Measurements from ENCODE around the gene TMEM209.

TMEM209 gene

DNA sequence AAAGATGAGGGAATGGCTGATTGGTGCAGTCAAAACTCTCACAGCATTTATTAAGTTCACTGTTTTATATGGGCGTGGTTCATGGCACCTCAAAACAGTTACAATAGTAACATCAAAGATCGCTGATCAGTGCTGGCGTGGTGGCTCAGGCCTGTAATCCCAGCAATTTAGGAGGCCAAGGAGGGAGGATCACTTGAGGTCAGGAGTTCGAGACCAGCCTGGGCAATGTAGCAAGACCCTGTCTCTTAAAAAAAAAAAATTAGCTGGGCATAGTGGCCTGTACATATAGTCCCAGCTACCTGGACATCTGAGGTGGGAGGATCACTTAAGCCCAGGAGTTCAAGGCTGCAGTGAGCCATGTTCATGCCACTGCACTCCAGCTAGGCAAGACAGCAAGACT is 86.4 kb downstream of the TMEM209 start:
- no peak for DNase-seq (ENCODE audit: low read depth in 1 of 2, low spot score in 1 of 2)
- Histone ChIP-seq H3K27me3 (ENCODE audit: insufficient read depth, poor library complexity, severe bottlenecking) (no peaks in the 10 kb centered on the region), H3K4me3 (replicated peaks; ENCODE audit: insufficient read depth, low read length) (no peak overlapping the region), H3K27ac (replicated peaks) (no peak overlapping the region)
- TF ChIP-seq POLR2AphosphoS5 (IDR thresholded peaks at IDR 0.05; ENCODE audit: low read depth): no peak

DNA sequence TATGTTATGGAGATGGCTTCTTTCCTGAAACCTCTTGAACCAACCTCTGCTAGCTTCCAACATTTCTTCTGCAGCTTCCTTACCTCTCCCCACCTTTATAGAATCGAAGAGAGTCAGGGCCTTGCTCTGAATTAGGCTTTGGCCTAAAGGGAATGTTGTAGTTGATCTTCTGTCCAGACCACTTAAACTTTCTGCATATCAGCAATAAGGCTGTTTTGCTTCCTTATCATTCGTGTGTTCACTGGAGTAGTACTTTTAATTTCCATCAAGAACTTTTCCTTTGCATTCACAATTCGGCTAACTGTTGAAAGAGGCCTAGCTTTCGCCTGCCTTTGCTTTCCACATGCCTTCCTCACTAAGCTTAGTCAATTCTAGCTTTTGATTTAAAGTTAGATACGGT is 86.9 kb downstream of the TMEM209 start:
- Histone ChIP-seq H3K27me3 (ENCODE audit: insufficient read depth, poor library complexity, severe bottlenecking) (no peaks in the 10 kb centered on the region), H3K4me3 (replicated peaks; ENCODE audit: insufficient read depth, low read length) (no peak overlapping the region), H3K27ac (replicated peaks) (no peak overlapping the region)
- no peak for DNase-seq (ENCODE audit: low read depth in 1 of 2, low spot score in 1 of 2)
- TF ChIP-seq POLR2AphosphoS5 (IDR thresholded peaks at IDR 0.05; ENCODE audit: low read depth): no peak
- TF ChIP-seq, protein P1, sequence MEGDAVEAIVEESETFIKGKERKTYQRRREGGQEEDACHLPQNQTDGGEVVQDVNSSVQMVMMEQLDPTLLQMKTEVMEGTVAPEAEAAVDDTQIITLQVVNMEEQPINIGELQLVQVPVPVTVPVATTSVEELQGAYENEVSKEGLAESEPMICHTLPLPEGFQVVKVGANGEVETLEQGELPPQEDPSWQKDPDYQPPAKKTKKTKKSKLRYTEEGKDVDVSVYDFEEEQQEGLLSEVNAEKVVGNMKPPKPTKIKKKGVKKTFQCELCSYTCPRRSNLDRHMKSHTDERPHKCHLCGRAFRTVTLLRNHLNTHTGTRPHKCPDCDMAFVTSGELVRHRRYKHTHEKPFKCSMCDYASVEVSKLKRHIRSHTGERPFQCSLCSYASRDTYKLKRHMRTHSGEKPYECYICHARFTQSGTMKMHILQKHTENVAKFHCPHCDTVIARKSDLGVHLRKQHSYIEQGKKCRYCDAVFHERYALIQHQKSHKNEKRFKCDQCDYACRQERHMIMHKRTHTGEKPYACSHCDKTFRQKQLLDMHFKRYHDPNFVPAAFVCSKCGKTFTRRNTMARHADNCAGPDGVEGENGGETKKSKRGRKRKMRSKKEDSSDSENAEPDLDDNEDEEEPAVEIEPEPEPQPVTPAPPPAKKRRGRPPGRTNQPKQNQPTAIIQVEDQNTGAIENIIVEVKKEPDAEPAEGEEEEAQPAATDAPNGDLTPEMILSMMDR (IDR thresholded peaks at IDR 0.05; ENCODE audit: insufficient read depth, low read length): no peak
- no peak for TF ChIP-seq GABPA (IDR thresholded peaks at IDR 0.05; ENCODE audit: low read depth)
- no peak for TF ChIP-seq SPI1 (IDR thresholded peaks at IDR 0.05; ENCODE audit: borderline replicate concordance, low read depth)
- TF ChIP-seq, protein P2, sequence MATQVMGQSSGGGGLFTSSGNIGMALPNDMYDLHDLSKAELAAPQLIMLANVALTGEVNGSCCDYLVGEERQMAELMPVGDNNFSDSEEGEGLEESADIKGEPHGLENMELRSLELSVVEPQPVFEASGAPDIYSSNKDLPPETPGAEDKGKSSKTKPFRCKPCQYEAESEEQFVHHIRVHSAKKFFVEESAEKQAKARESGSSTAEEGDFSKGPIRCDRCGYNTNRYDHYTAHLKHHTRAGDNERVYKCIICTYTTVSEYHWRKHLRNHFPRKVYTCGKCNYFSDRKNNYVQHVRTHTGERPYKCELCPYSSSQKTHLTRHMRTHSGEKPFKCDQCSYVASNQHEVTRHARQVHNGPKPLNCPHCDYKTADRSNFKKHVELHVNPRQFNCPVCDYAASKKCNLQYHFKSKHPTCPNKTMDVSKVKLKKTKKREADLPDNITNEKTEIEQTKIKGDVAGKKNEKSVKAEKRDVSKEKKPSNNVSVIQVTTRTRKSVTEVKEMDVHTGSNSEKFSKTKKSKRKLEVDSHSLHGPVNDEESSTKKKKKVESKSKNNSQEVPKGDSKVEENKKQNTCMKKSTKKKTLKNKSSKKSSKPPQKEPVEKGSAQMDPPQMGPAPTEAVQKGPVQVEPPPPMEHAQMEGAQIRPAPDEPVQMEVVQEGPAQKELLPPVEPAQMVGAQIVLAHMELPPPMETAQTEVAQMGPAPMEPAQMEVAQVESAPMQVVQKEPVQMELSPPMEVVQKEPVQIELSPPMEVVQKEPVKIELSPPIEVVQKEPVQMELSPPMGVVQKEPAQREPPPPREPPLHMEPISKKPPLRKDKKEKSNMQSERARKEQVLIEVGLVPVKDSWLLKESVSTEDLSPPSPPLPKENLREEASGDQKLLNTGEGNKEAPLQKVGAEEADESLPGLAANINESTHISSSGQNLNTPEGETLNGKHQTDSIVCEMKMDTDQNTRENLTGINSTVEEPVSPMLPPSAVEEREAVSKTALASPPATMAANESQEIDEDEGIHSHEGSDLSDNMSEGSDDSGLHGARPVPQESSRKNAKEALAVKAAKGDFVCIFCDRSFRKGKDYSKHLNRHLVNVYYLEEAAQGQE (IDR thresholded peaks at IDR 0.05; ENCODE audit: insufficient replicate concordance, low read depth): no peak

DNA sequence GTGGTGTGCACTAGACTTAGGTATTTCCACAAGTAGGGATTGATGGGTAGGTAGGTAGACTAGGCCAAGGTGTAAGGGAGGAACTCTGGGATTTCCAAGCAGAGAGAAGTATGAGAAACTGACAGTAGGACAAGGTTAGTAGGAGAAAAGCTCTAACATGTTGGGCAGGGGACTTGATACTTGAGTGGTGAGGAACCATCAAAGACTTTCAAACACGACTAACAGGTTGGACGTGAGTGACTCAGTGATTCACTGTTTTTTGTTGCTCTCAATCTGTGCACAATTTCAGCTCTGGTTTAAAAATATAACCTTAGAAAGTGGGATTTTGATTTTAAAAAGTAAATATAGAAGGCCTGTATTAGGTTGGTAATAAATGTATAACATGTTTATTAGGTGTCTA is 90.4 kb downstream of the TMEM209 start:
- H3K4me3 ChIP-seq (replicated peaks; ENCODE audit: insufficient read depth, low read length): no peak overlapping the region
- no peak overlapping the region for H3K27ac ChIP-seq (replicated peaks)
- no peaks in the 10 kb centered on the region for H3K27me3 ChIP-seq (ENCODE audit: insufficient read depth, poor library complexity, severe bottlenecking)
- no peak for DNase-seq (ENCODE audit: low read depth in 1 of 2, low spot score in 1 of 2)
- no peak for TF ChIP-seq GABPA (IDR thresholded peaks at IDR 0.05; ENCODE audit: low read depth)
- TF ChIP-seq, protein P2 (IDR thresholded peaks at IDR 0.05; ENCODE audit: insufficient replicate concordance, low read depth): no peak
- no peak for TF ChIP-seq POLR2AphosphoS5 (IDR thresholded peaks at IDR 0.05; ENCODE audit: low read depth)
- TF ChIP-seq, protein P1 (IDR thresholded peaks at IDR 0.05; ENCODE audit: insufficient read depth, low read length): no peak
- TF ChIP-seq SPI1 (IDR thresholded peaks at IDR 0.05; ENCODE audit: borderline replicate concordance, low read depth): no peak

Measured in HL-60 (cell line).